Motor neuron (in vitro differentiated cells): ENCODE measurements around the gene MIB1. TPM values are rescaled to one million over a fixed set of nuclear protein-coding genes. Genes with fewer than 3 reads are reported as not detected.

Experiments
- ATAC-seq, 8 experiments: fragments of 200-7000 bp; cut with Tn5 transposase; replicated peaks in 6 of 8; 2 replicates each; pipeline ENCODE4 v1.8.0; 2021; ENCODE audit warnings: mild to moderate bottlenecking in 8 of 8, moderate library complexity in 8 of 8
- H3K27ac ChIP-seq, 2 donors: fragments of 250-450 bp; sonication (Bioruptor Pico); 2 replicates each; pipeline ENCODE4 v1.9.0; 2021; ENCODE audit warnings: antibody characterized with exemption in 2 of 2, mild to moderate bottlenecking in 2 of 2, moderate library complexity in 1 of 2
- H3K4me1 ChIP-seq, 2 donors: fragments of 250-450 bp; sonication (Bioruptor Pico); replicated peaks in 1 of 2; 2 replicates each; pipeline ENCODE4 v1.6.1; 2021; ENCODE audit warnings: antibody characterized with exemption in 2 of 2, mild to moderate bottlenecking in 2 of 2, moderate library complexity in 1 of 2
- H3K4me3 ChIP-seq, 5 donors: fragments of 250-450 bp; sonication (Bioruptor Pico); 2 replicates each; pipeline ENCODE4 v1.9.0; 2021; ENCODE audit warnings: antibody characterized with exemption in 5 of 5, mild to moderate bottlenecking in 5 of 5, moderate library complexity in 4 of 5
- WGBS, 10 experiments: fragments of 450-650 bp; shearing (Covaris generic); methylation state at CpG; one replicate each; pipeline ENCODE4 v1.0.0; 2022; 5-methylcytosine and 5-hydroxymethylcytosine counted together
- in situ Hi-C, 9 experiments: fragments of 400-800 bp; cut with MboI; loops; one replicate each; pipeline ENCODE4 v1.15.0; 2021; ENCODE audit warnings: low sequenced_read_pairs in 9 of 9, low pct_unique_long_range_greater_than_20kb in 2 of 9; ENCODE audit not compliant: unreplicated experiment in 9 of 9
- total RNA-seq, 8 experiments: library from RNA; unstranded; fragments of 300-600 nt; gene quantifications; 2 replicates each; pipeline versions ENCODE4 v1.2.3 to v1.2.4, GENCODE V29; 2022

The MIB1 gene
- total RNA-seq, 8 experiments from 2014 or later, result 28.5 to 82.2 (median 45.1) TPM

GRCh38 chr18:21833604-21834298 is 93.2 kb downstream of the MIB1 start:
- no peak overlapping the region for H3K4me3 ChIP-seq
- no peak overlapping the region for H3K27ac ChIP-seq
- WGBS, 10 experiments, result 0 to 100% (median 83%) methylated on average over 1 to 4 of the region's 4 CpGs
- no peak for ATAC-seq
- in situ Hi-C loops, result no loop called here
- peaks cover 0 to 3% of the 10 kb centered on the region in 2 donors for H3K4me1 ChIP-seq

GRCh38 chr18:21834299-21834660 is 93.7 kb downstream of the MIB1 start:
- peaks cover 0 to 3% of the 10 kb centered on the region in 2 donors for H3K4me1 ChIP-seq
- no peak for ATAC-seq
- no peak overlapping the region for H3K4me3 ChIP-seq
- H3K27ac ChIP-seq, result no peak overlapping the region
- in situ Hi-C loops, result no loop called here
- WGBS, 10 experiments, result 89 to 100% (median 100%) methylated on average over 1 to 3 of the region's 3 CpGs

- 89 to 100% (median 100%) methylated on average over 1 of the region's 1 CpG; no CpG with 5 or more reads in 7 of the 10 experiments for WGBS, 10 experiments
- Histone ChIP-seq H3K4me3 (no peak overlapping the region), H3K4me1 (no peaks in the 10 kb centered on the region), H3K27ac (no peak overlapping the region)
- in situ Hi-C loops, result no loop called here
- no peak for ATAC-seq
Observed at GRCh38 chr18:21841570-21841969, 101.0 kb downstream of the MIB1 start.

- no peaks in the 10 kb centered on the region for H3K4me1 ChIP-seq
- H3K4me3 ChIP-seq, result no peak overlapping the region
- ATAC-seq, result no peak
- 73 to 100% (median 98%) methylated on average over 1 to 2 of the region's 2 CpGs for WGBS, 10 experiments
- in situ Hi-C loops, result no loop called here
- H3K27ac ChIP-seq, result no peak overlapping the region
Observed at GRCh38 chr18:21843341-21843740, 102.7 kb downstream of the MIB1 start.

DNA sequence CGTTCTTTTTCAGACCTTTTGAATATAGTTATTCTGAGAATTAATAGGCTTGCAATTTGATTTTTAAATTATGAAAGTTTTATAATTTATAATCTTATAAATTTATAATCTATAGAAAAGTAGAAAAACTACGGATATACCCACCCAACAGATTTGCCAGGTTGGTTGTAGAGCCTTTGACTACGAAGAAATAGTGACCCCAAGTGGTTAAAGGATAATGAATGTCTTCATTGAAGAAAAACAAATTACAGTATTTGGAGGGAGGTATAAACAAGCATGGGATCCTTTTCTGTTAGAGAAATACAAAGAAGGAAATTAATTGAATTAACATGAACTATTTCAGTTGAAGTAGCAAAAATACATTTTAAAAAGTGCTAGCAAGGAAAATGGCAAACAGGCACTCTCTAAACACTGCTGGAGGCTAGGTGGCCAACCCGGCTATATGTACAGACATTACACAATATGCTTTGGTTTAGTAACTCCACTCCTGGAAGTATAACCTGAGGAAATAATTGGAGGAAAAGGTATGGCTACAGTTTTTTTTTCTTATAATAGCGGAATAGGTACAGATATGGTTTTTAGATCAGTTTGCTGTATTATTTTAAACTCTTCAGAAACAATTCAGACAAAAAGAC is 110.9 kb downstream of the MIB1 start:
- in situ Hi-C loops, result no loop called here
- 60 to 93% (median 85%) methylated on average over 4 to 5 of the region's 5 CpGs; no CpG with 5 or more reads in 1 of the 10 experiments for WGBS, 10 experiments
- no peak overlapping the region for H3K4me3 ChIP-seq
- peak in 1 of 8 experiments; percentile 31 for ATAC-seq
- no peak overlapping the region for H3K27ac ChIP-seq
- H3K4me1 ChIP-seq, result no peaks in the 10 kb centered on the region

DNA sequence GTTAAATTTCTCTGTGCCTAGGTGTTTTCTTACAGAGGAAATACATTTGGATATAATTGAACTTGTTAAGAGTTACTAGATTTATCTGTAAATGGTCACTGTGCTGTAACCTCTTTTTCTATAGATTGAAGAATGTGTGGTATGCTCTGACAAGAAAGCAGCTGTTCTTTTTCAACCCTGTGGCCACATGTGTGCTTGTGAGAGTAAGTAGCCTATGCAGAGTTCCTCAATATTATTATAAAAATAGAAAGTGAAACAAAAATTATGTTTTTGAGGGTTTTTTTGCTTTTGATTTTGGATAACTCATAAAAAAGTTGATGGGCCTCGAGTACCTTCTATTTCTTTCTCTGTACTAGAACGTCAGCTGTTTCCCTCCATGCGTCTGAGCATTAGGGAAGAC is 112.4 kb downstream of the MIB1 start:
- ATAC-seq, result peak in 1 of 8 experiments; percentile 27
- no peaks in the 10 kb centered on the region for H3K4me1 ChIP-seq
- in situ Hi-C loops, result no loop called here
- WGBS, 10 experiments, result 0 to 100% (median 94%) methylated on average over 1 to 3 of the region's 3 CpGs; no CpG with 5 or more reads in 3 of the 10 experiments
- H3K27ac ChIP-seq, result no peak overlapping the region
- no peak overlapping the region for H3K4me3 ChIP-seq

- in situ Hi-C loops, result no loop called here
- WGBS, 10 experiments, result 40 to 100% (median 90%) methylated on average over 1 to 6 of the region's 6 CpGs
- Histone ChIP-seq H3K27ac (no peak overlapping the region), H3K4me3 (no peak overlapping the region), H3K4me1 (no peaks in the 10 kb centered on the region)
- ATAC-seq, result peak in 1 of 8 experiments; percentile 84
Observed at GRCh38 chr18:21853775-21854552, 113.4 kb downstream of the MIB1 start.

- H3K4me1 ChIP-seq, result no peaks in the 10 kb centered on the region
- in situ Hi-C loops, result no loop called here
- 82 to 100% (median 99%) methylated on average over 1 to 3 of the region's 3 CpGs; no CpG with 5 or more reads in 2 of the 10 experiments for WGBS, 10 experiments
- no peak overlapping the region for H3K4me3 ChIP-seq
- H3K27ac ChIP-seq, result no peak overlapping the region
- ATAC-seq, result no peak
Observed at GRCh38 chr18:21855432-21855831, 114.8 kb downstream of the MIB1 start.

- ATAC-seq, result no peak
- H3K4me1 ChIP-seq, result no peaks in the 10 kb centered on the region
- in situ Hi-C loops, result no loop called here
- no peak overlapping the region for H3K27ac ChIP-seq
- H3K4me3 ChIP-seq, result no peak overlapping the region
- 71 to 100% (median 96%) methylated on average over 1 to 3 of the region's 3 CpGs for WGBS, 10 experiments
Observed at GRCh38 chr18:21857871-21858270, 117.3 kb downstream of the MIB1 start.

DNA sequence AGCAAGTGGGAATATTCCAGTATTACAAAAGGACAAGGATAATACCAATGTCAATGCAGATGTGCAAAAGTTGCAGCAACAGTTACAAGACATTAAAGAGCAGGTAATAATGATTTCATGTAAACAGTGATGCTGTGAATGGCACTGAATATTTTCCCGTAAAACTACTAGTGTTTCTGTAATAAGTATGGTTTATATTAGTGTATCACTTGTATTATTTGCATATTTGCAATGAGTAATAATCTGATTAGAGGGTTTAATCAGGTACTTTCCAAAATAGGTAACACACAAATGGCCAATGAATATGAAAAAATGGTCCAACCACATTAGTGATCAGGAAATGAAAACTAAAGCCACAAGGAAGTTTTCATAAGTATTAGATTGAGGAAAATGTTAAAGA is 118.0 kb downstream of the MIB1 start:
- Histone ChIP-seq H3K27ac (no peak overlapping the region), H3K4me3 (no peak overlapping the region), H3K4me1 (no peaks in the 10 kb centered on the region)
- in situ Hi-C loops, result no loop called here
- WGBS, 10 experiments, result 100% methylated on average over 1 of the region's 1 CpG; no CpG with 5 or more reads in 3 of the 10 experiments
- no peak for ATAC-seq

DNA sequence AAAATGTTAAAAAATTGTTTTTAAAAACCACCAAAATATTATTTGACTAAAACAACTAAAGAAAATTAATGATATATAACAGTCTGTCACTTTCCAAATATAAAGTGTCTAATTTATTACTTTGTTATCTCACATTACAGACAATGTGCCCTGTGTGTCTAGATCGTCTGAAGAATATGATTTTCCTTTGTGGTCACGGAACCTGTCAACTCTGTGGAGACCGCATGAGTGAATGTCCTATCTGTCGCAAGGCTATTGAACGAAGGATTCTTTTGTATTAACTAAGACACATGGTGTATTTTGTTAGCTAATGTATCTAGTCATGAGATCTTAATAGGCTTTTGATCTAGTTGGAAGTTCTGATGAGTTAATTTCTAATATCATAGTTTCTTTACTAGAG is 123.8 kb downstream of the MIB1 start:
- no peak for ATAC-seq
- no peaks in the 10 kb centered on the region for H3K4me1 ChIP-seq
- in situ Hi-C loops, result no loop called here
- H3K27ac ChIP-seq, result no peak overlapping the region
- WGBS, 10 experiments, result 87 to 100% (median 94%) methylated on average over 3 to 5 of the region's 5 CpGs; no CpG with 5 or more reads in 2 of the 10 experiments
- no peak overlapping the region for H3K4me3 ChIP-seq

DNA sequence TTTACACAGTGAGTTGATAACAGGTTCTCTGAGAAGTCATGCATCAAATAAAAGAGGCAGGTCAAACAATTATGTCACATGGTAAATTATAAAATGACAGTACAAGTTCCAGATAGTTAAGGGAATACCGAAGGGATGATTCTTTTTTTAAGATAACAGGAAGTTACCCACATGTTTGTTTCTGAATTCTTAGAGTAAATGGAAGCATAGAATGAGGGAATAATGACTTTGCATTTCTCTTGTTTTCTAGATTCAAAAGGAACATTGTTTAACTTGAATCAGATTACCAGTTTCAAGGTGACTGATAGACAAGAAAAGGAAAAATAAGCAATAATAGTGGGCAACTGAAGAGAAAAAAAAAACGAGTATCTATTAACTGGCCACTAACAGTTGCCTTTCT is 124.5 kb downstream of the MIB1 start:
- H3K4me3 ChIP-seq, result no peak overlapping the region
- WGBS, 10 experiments, result 65 to 100% (median 78%) methylated on average over 1 to 2 of the region's 2 CpGs
- no peak for ATAC-seq
- in situ Hi-C loops, result no loop called here
- H3K4me1 ChIP-seq, result no peaks in the 10 kb centered on the region
- no peak overlapping the region for H3K27ac ChIP-seq

- no peak overlapping the region for H3K27ac ChIP-seq
- in situ Hi-C loops, result no loop called here
- no peaks in the 10 kb centered on the region for H3K4me1 ChIP-seq
- WGBS, 10 experiments, result 63 to 100% (median 84%) methylated on average over 1 to 4 of the region's 4 CpGs
- no peak for ATAC-seq
- H3K4me3 ChIP-seq, result no peak overlapping the region
Observed at GRCh38 chr18:21868770-21869169, 128.2 kb downstream of the MIB1 start.
